Body of pancreas (tissue), 4 donors: Measurements from ENCODE around the gene PLEKHA7.

Experiments
- POLR2A ChIP-seq, 3 donors: fragments of 450-650 bp; IDR thresholded peaks; one replicate each; pipeline ENCODE4 v1.6.1; 2016; ENCODE audit warnings: antibody characterized with exemption in 3 of 3, mild to moderate bottlenecking in 2 of 3
- TF ChIP-seq, protein P1 (sequence below), 7 experiments: fragments of 450-650 bp in 4 of 7; fragments of 200-600 bp in 3 of 7; sonication (generic) in 3 of 7; IDR thresholded peaks; one replicate each; pipeline ENCODE4 v1.5.1; 2016 to 2019; ENCODE audit warnings: antibody characterized with exemption in 7 of 7

DNA sequence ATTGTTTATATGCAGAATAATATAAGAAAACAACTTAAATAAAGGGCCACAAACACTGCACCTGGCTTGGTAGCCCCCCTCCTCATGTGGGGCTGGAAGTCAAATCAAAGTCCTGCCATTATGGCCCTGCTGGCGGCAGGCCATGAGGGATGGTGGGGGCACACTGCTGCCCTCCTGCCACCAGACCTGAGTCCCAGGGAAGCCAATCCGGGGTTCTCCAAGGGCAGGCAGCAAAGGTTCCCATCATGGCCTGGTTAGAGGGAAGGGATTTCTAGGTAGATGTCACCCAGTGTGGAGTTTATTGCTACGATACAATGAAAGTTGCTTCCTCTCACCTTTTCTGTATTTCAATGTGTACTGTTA is 236.6 kb downstream of the PLEKHA7 start:
- TF ChIP-seq, protein P1, sequence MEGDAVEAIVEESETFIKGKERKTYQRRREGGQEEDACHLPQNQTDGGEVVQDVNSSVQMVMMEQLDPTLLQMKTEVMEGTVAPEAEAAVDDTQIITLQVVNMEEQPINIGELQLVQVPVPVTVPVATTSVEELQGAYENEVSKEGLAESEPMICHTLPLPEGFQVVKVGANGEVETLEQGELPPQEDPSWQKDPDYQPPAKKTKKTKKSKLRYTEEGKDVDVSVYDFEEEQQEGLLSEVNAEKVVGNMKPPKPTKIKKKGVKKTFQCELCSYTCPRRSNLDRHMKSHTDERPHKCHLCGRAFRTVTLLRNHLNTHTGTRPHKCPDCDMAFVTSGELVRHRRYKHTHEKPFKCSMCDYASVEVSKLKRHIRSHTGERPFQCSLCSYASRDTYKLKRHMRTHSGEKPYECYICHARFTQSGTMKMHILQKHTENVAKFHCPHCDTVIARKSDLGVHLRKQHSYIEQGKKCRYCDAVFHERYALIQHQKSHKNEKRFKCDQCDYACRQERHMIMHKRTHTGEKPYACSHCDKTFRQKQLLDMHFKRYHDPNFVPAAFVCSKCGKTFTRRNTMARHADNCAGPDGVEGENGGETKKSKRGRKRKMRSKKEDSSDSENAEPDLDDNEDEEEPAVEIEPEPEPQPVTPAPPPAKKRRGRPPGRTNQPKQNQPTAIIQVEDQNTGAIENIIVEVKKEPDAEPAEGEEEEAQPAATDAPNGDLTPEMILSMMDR (IDR thresholded peaks at IDR 0.05), result no peak
- no peak for TF ChIP-seq POLR2A (IDR thresholded peaks at IDR 0.05)
